Endothelial cell of umbilical vein (primary cell): ENCODE measurements around the gene SLC9B2.

Experiments
- CTCF ChIP-seq, 2 donors: IDR thresholded peaks; 1 replicate in 1 of 2; 2 replicates in 1 of 2; pipeline ENCODE4 v1.5.1; 2011; ENCODE audit warnings: low read length in 2 of 2, mild to moderate bottlenecking in 2 of 2, moderate library complexity in 2 of 2, control low read depth in 1 of 2, inconsistent platforms in 1 of 2, low read depth in 1 of 2; ENCODE audit not compliant: insufficient read depth in 1 of 2; ENCODE audit errors: extremely low read depth in 1 of 2
- POLR2AphosphoS5 ChIP-seq: IDR thresholded peaks from 2 replicates; pipeline ENCODE4 v1.6.1; 2012; ENCODE audit warnings: low read depth, mild to moderate bottlenecking, control low read depth, low read length, moderate library complexity; ENCODE audit not compliant: insufficient read depth

- no peak for TF ChIP-seq POLR2AphosphoS5
- no peak for TF ChIP-seq CTCF (IDR thresholded peaks at IDR 0.05; ENCODE audit: extremely low read depth in 1 of 2, insufficient read depth in 1 of 2, low read depth in 1 of 2, low read length in 2 of 2)
These were observed 23.8 kb downstream of the SLC9B2 start for GRCh38 chr4:103052779-103053178.
